Measurements from ENCODE around the gene AP2B1. TPM values are rescaled to one million over a fixed set of nuclear protein-coding genes. Genes with fewer than 3 reads are reported as not detected.
A peak's percentile ranks its signal among the peaks of the same experiment; 100 is the strongest.
"Not testable (repeated sequence)": the region's sequence is repeated elsewhere in the genome, so short reads cannot be mapped to it uniquely, and the experiment has no call there.

The AP2B1 gene
- total RNA-seq, 1 experiment from 2014 or later = 82.7 TPM

DNA sequence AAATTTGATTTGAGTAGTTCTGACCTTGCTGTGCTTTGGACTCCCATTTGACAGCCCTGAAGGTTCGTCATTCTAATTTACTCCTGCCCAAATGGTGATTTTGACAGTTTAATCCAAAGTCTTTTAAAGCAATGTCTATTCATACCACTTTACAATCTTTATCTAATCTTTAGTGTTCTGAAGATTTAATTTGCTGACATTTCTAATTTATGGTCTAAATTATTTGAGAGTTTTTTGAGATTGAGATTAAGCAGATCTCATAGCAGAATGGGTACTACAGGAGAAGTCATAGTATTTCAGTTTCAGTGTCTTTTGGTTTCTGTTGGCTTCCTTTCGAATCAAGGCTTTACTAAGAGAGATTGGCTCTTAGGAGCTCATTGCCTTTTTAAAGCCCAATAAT, 111.7 kb downstream of the AP2B1 start:
- H3K9me3 ChIP-seq (ENCODE audit: low read length) = no peaks in the 10 kb centered on the region
- no peak overlapping the region for H3K4me2 ChIP-seq (ENCODE audit: low read depth, low read length, poor library complexity, severe bottlenecking)
- no peaks in the 10 kb centered on the region for H3K27me3 ChIP-seq (ENCODE audit: low read length)

DNA sequence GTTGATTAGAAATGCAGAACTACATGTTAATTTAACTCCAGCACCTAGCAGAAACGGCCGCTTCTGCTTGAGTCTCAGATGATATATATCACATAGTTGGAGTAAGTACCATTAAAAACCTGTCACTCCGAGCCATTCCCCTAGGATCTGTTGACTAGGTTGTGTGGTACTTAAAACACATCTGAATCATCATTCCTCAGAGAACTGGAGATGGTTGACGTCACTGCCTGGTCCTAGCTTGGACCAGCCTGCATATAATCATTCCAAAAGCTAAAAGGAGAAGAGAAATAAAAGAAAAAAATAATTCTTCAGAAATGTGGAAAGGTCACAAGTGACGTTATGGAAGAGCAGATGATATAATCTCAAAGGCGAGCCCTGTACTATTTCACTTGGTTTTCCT, 113.0 kb downstream of the AP2B1 start:
- peaks cover 4% of the 10 kb centered on the region; the same call in 1 of the 2 replicates for H3K79me2 ChIP-seq (ENCODE audit: low read length)
- no peaks in the 10 kb centered on the region for H3K9me2 ChIP-seq (replicated peaks; ENCODE audit: insufficient read depth, low read length)
- DNase-seq = no peak
- H3K27me3 ChIP-seq (ENCODE audit: low read length) = no peaks in the 10 kb centered on the region
- H3K36me3 ChIP-seq (ENCODE audit: insufficient read depth, low read length) = 0 out of 2 replicates have a peak, but pooled peaks cover 8% of the 10 kb centered on the region
- H3K4me1 ChIP-seq (ENCODE audit: low read length) = no peaks in the 10 kb centered on the region
- no peak overlapping the region for H3K4me3 ChIP-seq (ENCODE audit: low read length)
- H3K27ac ChIP-seq (ENCODE audit: low read length) = no peak overlapping the region
- H3K9ac ChIP-seq (ENCODE audit: low read length) = no peak overlapping the region
- H3K4me2 ChIP-seq (ENCODE audit: low read depth, low read length, poor library complexity, severe bottlenecking) = no peak overlapping the region
- no peaks in the 10 kb centered on the region for H3K9me3 ChIP-seq (ENCODE audit: low read length)
- no peak overlapping the region for H2AFZ ChIP-seq (ENCODE audit: low read length)
- no peaks in the 10 kb centered on the region for H4K20me1 ChIP-seq (ENCODE audit: insufficient read depth, low read depth, low read length)

More for the DNA sequence above, 111.7 kb downstream of the AP2B1 start:
- peaks cover 4% of the 10 kb centered on the region; the same call in 1 of the 2 replicates for H3K79me2 ChIP-seq (ENCODE audit: low read length)
- H2AFZ ChIP-seq (ENCODE audit: low read length) = no peak overlapping the region
- H3K4me3 ChIP-seq (ENCODE audit: low read length) = no peak overlapping the region
- no peak overlapping the region for H3K9ac ChIP-seq (ENCODE audit: low read length)
- 0 out of 2 replicates have a peak, but pooled peaks cover 8% of the 10 kb centered on the region for H3K36me3 ChIP-seq (ENCODE audit: insufficient read depth, low read length)
- H3K9me2 ChIP-seq (replicated peaks; ENCODE audit: insufficient read depth, low read length) = no peaks in the 10 kb centered on the region
- DNase-seq = no peak
- H3K27ac ChIP-seq (ENCODE audit: low read length) = no peak overlapping the region
- H3K4me1 ChIP-seq (ENCODE audit: low read length) = no peaks in the 10 kb centered on the region
- no peaks in the 10 kb centered on the region for H4K20me1 ChIP-seq (ENCODE audit: insufficient read depth, low read depth, low read length)

DNA sequence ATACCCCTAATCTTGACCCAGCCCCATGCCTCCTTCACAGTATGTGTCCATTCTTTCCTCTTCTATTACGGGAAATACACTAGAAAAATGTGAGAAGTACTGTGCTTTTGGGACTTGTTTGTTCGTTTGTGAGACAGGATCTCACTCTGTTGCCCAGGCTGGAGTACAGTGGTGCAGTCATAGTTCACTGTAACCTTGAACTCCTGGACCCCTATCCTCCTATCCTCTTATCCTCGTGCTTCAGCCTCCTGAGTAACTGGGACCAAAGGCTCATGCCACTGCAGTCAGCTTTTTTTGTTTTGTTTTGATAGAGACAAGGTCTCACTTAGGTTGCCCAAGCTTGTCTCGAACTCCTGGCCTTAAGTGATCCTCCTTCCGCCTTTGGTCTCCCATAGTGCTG, 114.4 kb downstream of the AP2B1 start:
- Histone ChIP-seq H3K9ac (ENCODE audit: low read length) (no peak overlapping the region), H3K79me2 (ENCODE audit: low read length) (peaks cover 4% of the 10 kb centered on the region; the same call in 1 of the 2 replicates), H3K27me3 (ENCODE audit: low read length) (no peaks in the 10 kb centered on the region), H3K36me3 (ENCODE audit: insufficient read depth, low read length) (0 out of 2 replicates have a peak, but pooled peaks cover 8% of the 10 kb centered on the region), H3K9me2 (replicated peaks; ENCODE audit: insufficient read depth, low read length) (no peaks in the 10 kb centered on the region), H4K20me1 (ENCODE audit: insufficient read depth, low read depth, low read length) (no peaks in the 10 kb centered on the region), H2AFZ (ENCODE audit: low read length) (no peak overlapping the region), H3K4me3 (ENCODE audit: low read length) (no peak overlapping the region), H3K4me2 (ENCODE audit: low read depth, low read length, poor library complexity, severe bottlenecking) (no peak overlapping the region), H3K4me1 (ENCODE audit: low read length) (no peaks in the 10 kb centered on the region), H3K9me3 (ENCODE audit: low read length) (no peaks in the 10 kb centered on the region), H3K27ac (ENCODE audit: low read length) (no peak overlapping the region)
- no peak for DNase-seq

DNA sequence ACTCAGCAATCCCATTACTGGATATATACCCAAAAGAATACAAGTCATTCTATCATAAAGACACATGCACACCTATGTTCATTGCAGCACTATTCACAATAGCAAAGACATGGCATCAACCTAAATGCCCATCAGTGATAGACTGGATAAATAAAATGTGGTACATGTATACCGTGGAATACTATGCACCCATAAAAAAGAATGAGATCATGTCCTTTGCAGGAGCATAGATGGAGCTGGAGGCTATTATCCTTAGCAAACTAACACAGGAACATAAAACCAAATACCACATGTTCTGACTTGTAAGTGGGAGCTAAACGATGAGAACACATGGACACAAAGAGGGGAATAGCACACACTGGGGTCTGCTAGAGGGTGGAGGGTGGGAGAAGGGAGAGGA, 116.2 kb downstream of the AP2B1 start:
- not testable (repeated sequence) for H3K4me1 ChIP-seq (ENCODE audit: low read length); H3K36me3 ChIP-seq (ENCODE audit: insufficient read depth, low read length); H3K79me2 ChIP-seq (ENCODE audit: low read length); H3K9me3 ChIP-seq (ENCODE audit: low read length); H3K4me3 ChIP-seq (ENCODE audit: low read length); H4K20me1 ChIP-seq (ENCODE audit: insufficient read depth, low read depth, low read length); H3K4me2 ChIP-seq (ENCODE audit: low read depth, low read length, poor library complexity, severe bottlenecking); H2AFZ ChIP-seq (ENCODE audit: low read length); H3K27me3 ChIP-seq (ENCODE audit: low read length); H3K27ac ChIP-seq (ENCODE audit: low read length); DNase-seq; H3K9ac ChIP-seq (ENCODE audit: low read length); H3K9me2 ChIP-seq (replicated peaks; ENCODE audit: insufficient read depth, low read length)

DNA sequence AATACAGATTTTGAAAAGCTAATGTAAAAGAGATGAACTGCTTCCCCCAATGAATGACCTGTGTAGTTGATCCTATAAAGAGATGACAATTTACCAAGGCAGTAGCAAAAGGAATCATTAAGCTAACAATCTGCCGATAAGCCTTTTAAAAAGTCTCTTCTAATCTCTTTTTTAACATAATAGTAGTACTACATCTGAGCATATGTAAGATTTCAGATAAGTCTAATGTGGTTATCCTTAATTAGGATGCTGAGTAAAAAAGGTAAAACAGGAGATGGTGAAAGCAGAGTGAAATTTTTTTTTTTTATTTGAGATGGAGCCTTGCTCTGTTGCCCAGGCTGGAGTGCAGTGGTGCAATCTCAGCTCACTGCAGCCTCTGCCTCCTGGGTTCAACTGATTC, 118.1 kb downstream of the AP2B1 start:
- H3K27me3 ChIP-seq (ENCODE audit: low read length) = no peaks in the 10 kb centered on the region
- DNase-seq = no peak
- H3K4me1 ChIP-seq (ENCODE audit: low read length) = peaks cover 13% of the 10 kb centered on the region

DNA sequence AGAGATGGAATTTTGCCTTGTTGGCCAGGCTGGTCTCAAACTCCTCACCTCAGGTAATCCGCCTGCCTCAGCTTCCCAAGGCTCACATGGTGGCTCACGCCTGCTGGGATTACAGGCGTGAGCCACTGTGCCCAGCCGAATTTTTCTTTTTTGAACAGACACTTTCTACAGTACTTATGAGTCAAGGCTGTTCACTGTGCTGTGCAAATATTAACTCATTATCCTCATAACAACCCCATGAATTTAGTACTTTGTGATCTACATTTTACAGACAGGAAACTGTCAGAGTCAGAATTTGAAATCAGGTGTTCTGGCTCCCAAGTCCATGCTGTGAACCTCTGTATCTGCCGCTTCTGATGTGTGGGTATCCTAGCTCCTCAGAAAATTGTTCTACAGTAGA, 118.6 kb downstream of the AP2B1 start:
- Histone ChIP-seq H3K9ac (ENCODE audit: low read length) (no peak overlapping the region), H3K9me3 (ENCODE audit: low read length) (no peaks in the 10 kb centered on the region), H3K4me3 (ENCODE audit: low read length) (no peak overlapping the region), H3K27me3 (ENCODE audit: low read length) (no peaks in the 10 kb centered on the region), H2AFZ (ENCODE audit: low read length) (no peak overlapping the region), H3K9me2 (replicated peaks; ENCODE audit: insufficient read depth, low read length) (no peaks in the 10 kb centered on the region), H3K4me1 (ENCODE audit: low read length) (peaks cover 13% of the 10 kb centered on the region), H3K36me3 (ENCODE audit: insufficient read depth, low read length) (peaks cover 15% of the 10 kb centered on the region; the same call in 1 of the 2 replicates), H3K79me2 (ENCODE audit: low read length) (peaks cover 4% of the 10 kb centered on the region; the same call in 1 of the 2 replicates), H3K4me2 (ENCODE audit: low read depth, low read length, poor library complexity, severe bottlenecking) (no peak overlapping the region), H4K20me1 (ENCODE audit: insufficient read depth, low read depth, low read length) (no peaks in the 10 kb centered on the region), H3K27ac (ENCODE audit: low read length) (no peak overlapping the region)
- no peak for DNase-seq

More for the DNA sequence above, 118.1 kb downstream of the AP2B1 start:
- Histone ChIP-seq H3K27ac (ENCODE audit: low read length) (no peak overlapping the region), H4K20me1 (ENCODE audit: insufficient read depth, low read depth, low read length) (no peaks in the 10 kb centered on the region), H2AFZ (ENCODE audit: low read length) (no peak overlapping the region), H3K9me2 (replicated peaks; ENCODE audit: insufficient read depth, low read length) (no peaks in the 10 kb centered on the region), H3K9me3 (ENCODE audit: low read length) (no peaks in the 10 kb centered on the region), H3K36me3 (ENCODE audit: insufficient read depth, low read length) (peaks cover 14% of the 10 kb centered on the region; the same call in 1 of the 2 replicates), H3K9ac (ENCODE audit: low read length) (no peak overlapping the region), H3K4me3 (ENCODE audit: low read length) (no peak overlapping the region), H3K79me2 (ENCODE audit: low read length) (peaks cover 4% of the 10 kb centered on the region; the same call in 1 of the 2 replicates), H3K4me2 (ENCODE audit: low read depth, low read length, poor library complexity, severe bottlenecking) (no peak overlapping the region)

DNA sequence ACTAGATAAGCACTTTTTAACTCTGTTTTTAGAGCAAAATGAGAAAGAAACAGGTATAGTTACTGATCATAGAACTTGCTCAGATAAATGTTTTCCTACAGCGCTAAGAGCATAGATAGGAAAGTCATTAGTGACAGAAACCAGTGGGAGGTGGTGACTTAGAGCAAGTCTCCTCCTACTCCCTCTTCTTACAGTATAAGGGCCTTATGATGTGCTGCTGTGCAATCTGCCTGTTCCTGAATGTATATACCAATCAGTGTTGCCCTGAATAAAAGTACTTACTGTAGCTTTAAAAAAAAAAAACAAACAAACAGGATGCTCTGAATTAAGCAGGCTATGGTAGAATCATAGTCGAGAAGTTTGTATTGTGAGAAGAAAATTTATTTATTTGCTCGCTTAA, 121.0 kb downstream of the AP2B1 start:
- no peaks in the 10 kb centered on the region; the same call in 1 of the 2 replicates for H3K79me2 ChIP-seq (ENCODE audit: low read length)
- no peak overlapping the region for H3K27ac ChIP-seq (ENCODE audit: low read length)
- no peak overlapping the region for H3K4me2 ChIP-seq (ENCODE audit: low read depth, low read length, poor library complexity, severe bottlenecking)
- peaks cover 14% of the 10 kb centered on the region; the same call in 1 of the 2 replicates for H3K36me3 ChIP-seq (ENCODE audit: insufficient read depth, low read length)
- no peaks in the 10 kb centered on the region for H3K9me3 ChIP-seq (ENCODE audit: low read length)
- no peak overlapping the region for H2AFZ ChIP-seq (ENCODE audit: low read length)
- no peak for DNase-seq
- no peaks in the 10 kb centered on the region for H3K9me2 ChIP-seq (replicated peaks; ENCODE audit: insufficient read depth, low read length)
- H4K20me1 ChIP-seq (ENCODE audit: insufficient read depth, low read depth, low read length) = no peaks in the 10 kb centered on the region
- H3K9ac ChIP-seq (ENCODE audit: low read length) = no peak overlapping the region
- H3K4me3 ChIP-seq (ENCODE audit: low read length) = no peak overlapping the region
- no peaks in the 10 kb centered on the region for H3K27me3 ChIP-seq (ENCODE audit: low read length)
- H3K4me1 ChIP-seq (ENCODE audit: low read length) = peaks cover 13% of the 10 kb centered on the region

DNA sequence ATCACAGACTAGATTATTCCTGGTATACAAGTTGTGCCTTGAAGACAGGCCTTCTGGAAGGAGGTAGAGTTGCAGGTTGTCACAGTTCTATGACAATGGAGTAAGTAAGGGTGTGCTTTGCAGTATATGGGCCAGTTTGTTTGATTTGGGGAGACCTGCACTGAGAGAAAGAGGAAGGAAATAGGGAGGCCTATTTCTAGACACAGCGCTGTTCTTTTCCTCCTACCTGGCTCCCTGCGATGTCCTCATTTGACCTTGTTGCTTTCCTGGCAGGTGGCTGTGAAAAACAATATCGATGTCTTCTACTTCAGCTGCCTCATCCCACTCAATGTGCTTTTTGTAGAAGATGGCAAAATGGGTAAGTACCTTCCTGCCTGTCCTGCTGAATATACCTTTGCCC, 121.8 kb downstream of the AP2B1 start:
- Histone ChIP-seq H3K4me1 (ENCODE audit: low read length) (peaks cover 13% of the 10 kb centered on the region), H3K9ac (ENCODE audit: low read length) (no peak overlapping the region), H3K9me2 (replicated peaks; ENCODE audit: insufficient read depth, low read length) (no peaks in the 10 kb centered on the region), H2AFZ (ENCODE audit: low read length) (no peak overlapping the region), H3K79me2 (ENCODE audit: low read length) (no peaks in the 10 kb centered on the region; the same call in 1 of the 2 replicates), H4K20me1 (ENCODE audit: insufficient read depth, low read depth, low read length) (no peaks in the 10 kb centered on the region), H3K27ac (ENCODE audit: low read length) (no peak overlapping the region), H3K36me3 (ENCODE audit: insufficient read depth, low read length) (peaks cover 14% of the 10 kb centered on the region; the same call in 1 of the 2 replicates), H3K4me3 (ENCODE audit: low read length) (no peak overlapping the region), H3K9me3 (ENCODE audit: low read length) (no peaks in the 10 kb centered on the region), H3K27me3 (ENCODE audit: low read length) (no peaks in the 10 kb centered on the region), H3K4me2 (ENCODE audit: low read depth, low read length, poor library complexity, severe bottlenecking) (no peak overlapping the region)
- peak; percentile 43 for DNase-seq

Measured in Karpas-422 (cell line).